Measurements from ENCODE around the gene KIF3C.
"Not testable (repeated sequence)": the region's sequence is repeated elsewhere in the genome, so short reads cannot be mapped to it uniquely, and the experiment has no call there.

The KIF3C gene

DNA sequence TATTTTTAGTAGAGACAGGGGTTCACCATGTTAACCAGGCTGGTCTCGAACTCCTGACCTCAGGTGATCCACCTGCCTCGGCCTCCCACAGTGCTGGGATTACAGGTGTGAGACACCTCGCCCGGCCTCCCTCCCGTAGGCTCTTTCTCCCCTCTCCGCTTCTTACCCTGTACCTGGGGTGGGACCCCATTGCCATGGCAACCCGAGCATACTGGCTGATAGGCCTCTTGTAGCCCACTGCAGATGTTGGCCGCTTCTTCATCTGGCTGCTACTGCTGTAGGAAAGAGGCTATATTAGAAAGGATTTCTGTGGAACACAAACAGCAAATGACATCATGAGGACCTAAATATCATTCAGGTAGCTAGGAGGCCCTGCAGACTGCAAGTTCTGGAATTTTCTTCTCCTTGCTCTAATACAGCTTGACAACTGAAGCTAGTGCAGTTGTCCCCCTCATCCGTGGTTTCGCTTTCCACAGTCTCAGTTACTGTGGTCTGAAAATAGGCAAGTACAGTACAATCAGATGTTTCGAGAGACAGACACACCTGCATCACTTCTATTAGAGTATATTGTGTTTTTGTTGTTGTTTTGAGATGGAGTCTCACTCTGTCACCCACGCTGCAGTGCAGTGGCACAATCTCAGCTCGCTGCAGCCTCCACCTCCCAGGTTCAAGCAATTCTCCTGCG, 52.4 kb downstream of the KIF3C start:
- Mint-ChIP-seq H3K4me3 (no peak overlapping the region), H3K9me3 (no peaks in the 10 kb centered on the region), H3K36me3 (ENCODE audit: low read depth) (peaks cover 9% of the 10 kb centered on the region), H3K4me1 (ENCODE audit: low read depth) (no peaks in the 10 kb centered on the region), H3K27ac (no peak overlapping the region), H3K27me3 (no peaks in the 10 kb centered on the region)
- intact Hi-C loops (cut with micrococcal nuclease) = no loop called here

DNA sequence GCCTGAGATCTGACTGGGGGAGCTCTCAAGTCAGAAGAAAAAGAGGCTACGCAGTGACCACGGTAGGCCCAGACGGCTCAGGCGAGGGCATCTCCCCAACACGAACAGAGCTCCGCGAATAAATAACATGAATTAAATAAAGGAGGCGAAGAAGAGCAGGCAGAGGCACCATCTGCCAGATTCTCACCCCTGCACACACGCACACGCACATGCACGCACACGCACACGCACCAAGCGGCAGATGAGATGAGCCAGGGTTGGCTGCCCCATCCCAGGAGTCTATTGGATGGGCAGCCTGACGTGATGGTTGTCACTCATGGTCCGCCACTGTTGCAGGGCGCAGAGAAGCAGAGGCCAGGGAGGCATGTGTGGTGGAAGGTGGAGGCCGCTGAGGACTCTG, 53.6 kb downstream of the KIF3C start:
- no peaks in the 10 kb centered on the region for H3K9me3 Mint-ChIP-seq
- H3K36me3 Mint-ChIP-seq (ENCODE audit: low read depth) = peaks cover 9% of the 10 kb centered on the region
- no peak overlapping the region for H3K27ac Mint-ChIP-seq
- intact Hi-C loops (cut with micrococcal nuclease) = no loop called here
- H3K4me3 Mint-ChIP-seq = no peak overlapping the region
- no peaks in the 10 kb centered on the region for H3K4me1 Mint-ChIP-seq (ENCODE audit: low read depth)
- H3K27me3 Mint-ChIP-seq = peaks cover 1% of the 10 kb centered on the region

DNA sequence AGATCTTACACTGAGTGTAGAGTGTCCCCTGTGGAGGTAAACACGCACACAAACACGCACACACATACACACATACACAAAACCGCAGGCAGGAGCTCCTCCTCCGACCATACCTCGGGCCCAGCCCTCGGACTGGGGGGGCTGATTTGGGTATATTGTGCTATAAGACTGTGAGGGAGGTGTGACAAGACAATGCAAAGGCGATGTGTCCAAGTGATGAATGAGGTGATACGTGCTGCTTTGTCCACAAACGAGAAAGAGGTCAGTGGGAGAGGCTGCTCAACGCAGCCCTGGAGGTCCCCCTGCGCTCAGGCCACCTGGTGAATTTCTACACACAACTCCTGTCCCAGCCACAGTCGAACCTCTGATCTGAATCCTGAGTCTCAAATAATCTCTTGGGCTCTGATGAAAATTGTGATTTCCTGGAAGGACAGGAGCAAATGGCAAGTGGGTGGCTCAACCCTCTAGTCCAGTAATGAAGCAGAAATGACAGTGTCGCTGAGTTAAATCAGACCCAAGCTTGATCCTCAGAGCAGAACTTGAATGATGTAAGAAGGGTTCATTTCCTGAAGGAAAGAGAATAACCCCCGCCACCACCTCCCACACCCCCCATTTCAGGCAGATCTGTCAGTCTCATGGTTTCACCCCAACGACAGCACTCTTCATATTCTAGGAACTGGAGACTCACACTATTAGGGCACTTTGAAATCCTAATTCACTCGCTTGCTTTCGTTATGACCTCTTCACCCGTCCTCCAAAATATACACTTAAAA, 55.1 kb downstream of the KIF3C start:
- Mint-ChIP-seq H3K27me3 (peaks cover 3% of the 10 kb centered on the region), H3K4me3 (no peak overlapping the region), H3K9me3 (no peaks in the 10 kb centered on the region), H3K4me1 (ENCODE audit: low read depth) (no peaks in the 10 kb centered on the region), H3K27ac (no peak overlapping the region), H3K36me3 (ENCODE audit: low read depth) (peaks cover 9% of the 10 kb centered on the region)
- intact Hi-C loops (cut with micrococcal nuclease) = no loop called here

DNA sequence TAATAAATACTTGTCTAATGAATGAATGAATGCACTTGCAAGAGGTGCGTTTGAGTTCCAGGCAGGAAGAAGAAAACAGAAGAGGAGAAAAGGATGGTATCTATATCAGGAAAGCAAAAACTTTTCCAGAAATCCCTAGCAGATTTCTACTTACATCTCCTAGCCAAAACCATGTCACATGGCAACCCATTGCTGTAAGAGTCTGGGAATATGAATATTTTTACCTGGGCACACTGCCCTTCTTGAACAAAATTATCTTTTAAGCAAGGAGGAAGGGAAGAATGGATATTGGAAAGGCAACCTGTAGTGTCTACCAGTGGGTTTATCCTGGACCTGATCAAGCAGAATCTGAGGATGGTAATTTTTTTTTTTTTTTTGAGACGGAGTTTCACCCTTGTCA, 59.8 kb downstream of the KIF3C start:
- Mint-ChIP-seq H3K4me3 (no peak overlapping the region), H3K36me3 (ENCODE audit: low read depth) (no peaks in the 10 kb centered on the region), H3K27me3 (peaks cover 3% of the 10 kb centered on the region), H3K27ac (no peak overlapping the region), H3K9me3 (no peaks in the 10 kb centered on the region), H3K4me1 (ENCODE audit: low read depth) (no peaks in the 10 kb centered on the region)
- intact Hi-C loops (cut with micrococcal nuclease) = no loop called here

DNA sequence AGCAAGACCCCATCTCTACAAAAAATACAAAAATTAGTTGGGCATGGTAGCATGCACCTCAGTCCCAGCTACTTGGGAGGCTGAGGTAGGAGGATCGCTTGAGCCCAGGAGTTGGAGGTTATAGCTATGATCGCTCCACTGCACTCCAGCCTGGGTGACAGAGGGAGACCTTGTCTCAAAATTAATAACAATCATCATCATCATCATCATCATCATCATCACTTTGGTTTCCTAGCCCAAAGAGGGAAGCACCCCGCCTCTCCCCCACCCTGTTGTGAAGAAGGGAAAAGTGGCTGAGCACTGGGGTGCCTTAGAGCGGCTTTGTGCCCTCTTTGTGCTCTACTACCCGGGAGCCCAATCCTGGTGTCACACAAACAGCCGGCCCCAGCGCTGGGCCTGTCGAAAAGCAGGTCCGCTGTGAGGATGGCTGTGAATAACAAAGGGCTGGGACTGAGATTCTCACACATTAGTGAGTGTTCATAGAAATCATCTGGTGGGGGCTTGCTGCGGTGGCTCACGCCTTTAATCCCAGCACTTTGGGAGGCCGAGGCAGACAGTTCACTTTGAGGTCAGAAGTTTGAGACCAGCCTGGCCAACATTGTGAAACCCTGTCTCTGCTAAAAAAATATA, 61.4 kb downstream of the KIF3C start:
- Mint-ChIP-seq H3K27ac (no peak overlapping the region), H3K36me3 (ENCODE audit: low read depth) (no peaks in the 10 kb centered on the region), H3K4me3 (no peak overlapping the region), H3K4me1 (ENCODE audit: low read depth) (peaks cover 8% of the 10 kb centered on the region), H3K9me3 (no peaks in the 10 kb centered on the region), H3K27me3 (peaks cover 8% of the 10 kb centered on the region)
- intact Hi-C loops (cut with micrococcal nuclease) = no loop called here

DNA sequence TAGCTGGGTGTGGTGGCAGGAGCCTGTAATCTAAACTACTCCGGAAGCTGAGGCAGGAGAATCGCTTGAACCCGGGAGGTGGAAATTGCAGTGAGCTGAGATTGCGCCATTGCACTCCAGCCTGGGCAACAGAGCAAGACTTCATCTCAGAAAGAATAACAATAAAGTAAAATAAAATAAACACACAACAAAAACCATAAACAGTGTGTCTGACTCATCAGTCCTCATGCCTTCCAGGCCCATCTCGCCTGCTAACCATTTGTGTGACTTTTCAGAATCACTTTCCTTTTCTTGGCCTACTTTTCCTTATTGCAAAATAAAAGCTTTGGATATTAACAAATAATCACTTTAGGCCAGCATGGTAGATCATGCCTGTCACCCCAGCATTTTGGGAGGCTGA, 62.0 kb downstream of the KIF3C start:
- H3K9me3 Mint-ChIP-seq = no peaks in the 10 kb centered on the region
- peaks cover 8% of the 10 kb centered on the region for H3K4me1 Mint-ChIP-seq (ENCODE audit: low read depth)
- H3K27me3 Mint-ChIP-seq = peaks cover 12% of the 10 kb centered on the region
- H3K36me3 Mint-ChIP-seq (ENCODE audit: low read depth) = no peaks in the 10 kb centered on the region
- no peak overlapping the region for H3K4me3 Mint-ChIP-seq
- intact Hi-C loops (cut with micrococcal nuclease) = no loop called here
- H3K27ac Mint-ChIP-seq = no peak overlapping the region

DNA sequence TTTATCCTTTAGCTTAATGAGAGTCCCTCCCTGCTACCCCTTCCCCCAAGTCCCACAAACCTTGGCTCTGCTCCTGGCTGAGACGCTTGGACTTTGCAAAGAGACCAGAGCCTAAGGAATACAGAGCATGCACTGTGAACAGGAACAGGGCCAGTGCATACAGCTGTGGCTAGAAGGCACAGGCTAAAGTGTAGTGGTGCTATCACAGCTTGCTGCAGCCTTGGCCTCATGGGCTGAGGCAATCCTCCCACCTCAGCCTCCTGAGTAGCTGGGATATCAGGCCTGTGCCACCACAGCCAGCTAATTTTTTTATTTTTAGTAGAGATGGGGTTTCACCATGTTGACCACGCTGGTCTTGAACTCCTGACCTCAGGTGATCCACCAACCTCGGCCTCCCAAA, 64.5 kb downstream of the KIF3C start:
- no peak overlapping the region for H3K27ac Mint-ChIP-seq
- peaks cover 10% of the 10 kb centered on the region for H3K27me3 Mint-ChIP-seq
- peaks cover 8% of the 10 kb centered on the region for H3K4me1 Mint-ChIP-seq (ENCODE audit: low read depth)
- no peak overlapping the region for H3K4me3 Mint-ChIP-seq
- H3K9me3 Mint-ChIP-seq = no peaks in the 10 kb centered on the region
- H3K36me3 Mint-ChIP-seq (ENCODE audit: low read depth) = no peaks in the 10 kb centered on the region
- intact Hi-C loops (cut with micrococcal nuclease) = no loop called here

DNA sequence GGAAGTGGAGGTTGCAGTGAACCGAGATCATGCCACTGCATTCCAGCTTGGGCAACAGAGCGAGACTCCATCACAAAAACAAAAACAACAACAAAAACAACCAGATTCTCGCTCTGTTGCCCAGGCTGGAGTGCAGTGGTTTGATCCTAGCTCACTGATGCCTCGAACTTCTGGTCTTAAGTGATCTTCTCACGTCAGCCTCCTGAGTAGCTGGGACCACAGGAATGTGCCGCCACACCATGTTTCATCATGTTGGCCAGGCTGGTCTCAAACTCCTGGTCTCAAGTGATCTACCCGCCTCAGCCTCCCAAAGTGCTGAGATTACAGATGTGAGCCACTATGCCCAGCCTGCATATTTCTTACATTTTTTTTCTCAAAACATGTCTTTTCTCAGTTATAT, 64.9 kb downstream of the KIF3C start:
- H3K4me3 Mint-ChIP-seq; H3K36me3 Mint-ChIP-seq (ENCODE audit: low read depth); intact Hi-C loops (cut with micrococcal nuclease); H3K27ac Mint-ChIP-seq; H3K4me1 Mint-ChIP-seq (ENCODE audit: low read depth); H3K9me3 Mint-ChIP-seq; H3K27me3 Mint-ChIP-seq: not testable (repeated sequence)

DNA sequence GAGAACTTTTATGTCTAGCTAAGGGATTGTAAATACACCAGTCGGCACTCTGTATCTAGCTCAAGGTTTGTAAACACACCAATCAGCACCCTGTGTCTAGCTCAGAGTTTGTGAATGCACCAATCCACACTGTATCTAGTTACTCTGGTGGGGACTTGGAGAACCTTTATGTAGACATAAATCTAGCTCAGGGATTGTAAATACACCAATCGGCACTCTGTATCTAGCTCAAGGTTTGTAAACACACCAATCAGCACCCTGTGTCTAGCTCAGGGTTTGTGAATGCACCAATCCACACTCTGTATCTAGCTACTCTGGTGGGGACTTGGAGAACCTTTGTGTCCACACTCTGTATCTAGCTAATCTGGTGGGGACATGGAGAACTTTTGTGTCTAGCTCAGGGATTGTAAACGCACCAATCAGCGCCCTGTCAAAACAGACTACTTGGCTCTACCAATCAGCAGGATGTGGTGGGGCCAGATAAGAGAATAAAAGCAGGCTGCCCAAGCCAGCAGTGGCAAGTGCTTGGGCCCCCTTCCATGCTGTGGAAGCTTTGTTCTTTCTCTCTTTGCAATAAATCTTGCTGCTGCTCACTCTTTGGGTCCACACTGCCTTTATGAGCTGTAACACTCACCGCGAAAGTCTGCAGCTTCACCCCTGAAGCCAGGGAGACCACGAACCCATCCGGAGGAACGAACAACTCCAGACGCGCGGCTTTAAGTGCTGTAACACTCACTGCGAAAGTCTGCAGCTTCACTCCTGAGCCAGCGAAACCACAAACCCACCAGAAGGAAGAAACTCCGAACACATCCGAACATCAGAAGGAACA, 66.1 kb downstream of the KIF3C start:
- H3K4me1 Mint-ChIP-seq (ENCODE audit: low read depth); H3K9me3 Mint-ChIP-seq; H3K27ac Mint-ChIP-seq; H3K27me3 Mint-ChIP-seq; H3K36me3 Mint-ChIP-seq (ENCODE audit: low read depth); intact Hi-C loops (cut with micrococcal nuclease): not testable (repeated sequence)
- peak overlapping the region; percentile 68 for H3K4me3 Mint-ChIP-seq

DNA sequence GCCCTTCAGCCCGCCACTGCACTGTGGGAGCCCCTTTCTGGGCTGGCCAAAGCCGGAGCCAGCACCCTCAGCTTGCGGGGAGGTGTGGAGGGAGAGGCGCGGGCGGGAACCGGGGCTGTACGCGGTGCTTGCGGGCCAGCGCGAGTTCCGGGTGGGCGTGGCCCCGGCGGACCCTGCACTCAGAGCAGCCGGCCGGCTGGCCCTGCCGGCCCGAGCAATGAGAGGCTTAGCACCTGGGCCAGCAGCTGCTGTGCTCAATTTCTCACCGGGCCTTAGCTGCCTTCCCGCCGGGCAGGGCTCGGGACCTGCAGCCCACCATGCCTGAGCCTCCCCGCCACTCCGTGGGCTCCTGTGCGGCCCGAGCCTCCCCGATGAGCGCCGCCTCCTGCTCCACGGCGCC, 66.9 kb downstream of the KIF3C start:
- H3K4me3 Mint-ChIP-seq; intact Hi-C loops (cut with micrococcal nuclease); H3K36me3 Mint-ChIP-seq (ENCODE audit: low read depth); H3K27me3 Mint-ChIP-seq; H3K9me3 Mint-ChIP-seq; H3K4me1 Mint-ChIP-seq (ENCODE audit: low read depth); H3K27ac Mint-ChIP-seq: not testable (repeated sequence)

DNA sequence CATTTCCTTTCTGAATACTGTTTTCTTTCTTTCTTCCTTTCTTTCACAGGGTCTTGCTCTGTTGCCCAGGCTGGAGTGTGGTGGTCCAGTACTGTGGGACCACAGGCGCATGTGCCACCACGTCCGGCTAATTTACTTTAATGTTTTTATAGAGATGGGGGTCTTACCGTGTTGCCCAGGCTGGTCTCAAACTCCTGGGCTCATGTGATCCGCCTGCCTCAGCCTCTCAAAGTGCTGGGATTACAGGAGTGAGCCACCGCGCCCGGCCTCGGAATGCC, 68.7 kb downstream of the KIF3C start:
- intact Hi-C loops (cut with micrococcal nuclease); H3K27ac Mint-ChIP-seq; H3K27me3 Mint-ChIP-seq; H3K9me3 Mint-ChIP-seq; H3K4me1 Mint-ChIP-seq (ENCODE audit: low read depth); H3K4me3 Mint-ChIP-seq; H3K36me3 Mint-ChIP-seq (ENCODE audit: low read depth): not testable (repeated sequence)

DNA sequence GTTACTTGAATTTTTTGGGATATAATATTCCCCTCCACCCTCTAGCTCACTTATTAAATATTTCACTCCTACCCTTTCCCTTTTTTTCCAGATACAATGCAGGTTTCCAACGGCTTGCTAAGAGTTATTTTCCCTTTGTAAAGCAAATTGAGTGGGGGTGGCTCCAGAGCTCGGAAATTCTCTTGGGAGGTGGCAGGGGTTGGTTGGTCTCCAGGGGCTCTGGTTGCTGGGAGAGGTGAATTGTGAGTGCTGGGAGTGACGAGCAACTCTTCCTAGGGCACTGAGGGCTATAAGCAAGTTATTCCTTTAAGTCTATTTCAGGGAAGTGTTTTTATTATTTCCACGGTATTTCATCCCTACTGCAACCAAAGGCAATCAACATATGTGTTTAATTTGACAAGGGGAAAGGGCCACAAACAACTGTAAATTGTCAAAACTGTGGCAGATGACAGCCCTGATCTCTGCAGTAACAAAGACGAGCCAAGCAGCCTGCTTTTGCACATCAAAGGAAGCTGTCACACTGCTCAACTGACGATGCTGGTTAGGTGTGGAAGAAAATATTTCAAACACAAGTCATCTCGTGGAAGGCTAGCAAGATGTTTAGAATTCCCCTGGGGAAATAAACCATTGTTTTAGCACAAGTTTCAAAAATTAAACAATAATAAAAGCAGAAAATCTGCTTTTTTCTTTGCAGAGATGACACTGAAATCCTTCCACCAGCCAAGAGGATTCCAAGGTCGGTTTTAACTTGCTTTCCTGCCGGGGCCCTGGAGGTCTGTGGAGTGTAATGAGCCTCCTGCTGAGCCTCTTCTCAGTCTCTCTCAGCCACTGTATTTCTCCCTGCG, 69.2 kb downstream of the KIF3C start:
- intact Hi-C loops (cut with micrococcal nuclease) = no loop called here
- H3K36me3 Mint-ChIP-seq (ENCODE audit: low read depth) = no peaks in the 10 kb centered on the region
- no peaks in the 10 kb centered on the region for H3K9me3 Mint-ChIP-seq
- peaks cover 8% of the 10 kb centered on the region for H3K4me1 Mint-ChIP-seq (ENCODE audit: low read depth)
- H3K4me3 Mint-ChIP-seq = no peak overlapping the region
- no peak overlapping the region for H3K27ac Mint-ChIP-seq
- H3K27me3 Mint-ChIP-seq = peaks cover 10% of the 10 kb centered on the region

DNA sequence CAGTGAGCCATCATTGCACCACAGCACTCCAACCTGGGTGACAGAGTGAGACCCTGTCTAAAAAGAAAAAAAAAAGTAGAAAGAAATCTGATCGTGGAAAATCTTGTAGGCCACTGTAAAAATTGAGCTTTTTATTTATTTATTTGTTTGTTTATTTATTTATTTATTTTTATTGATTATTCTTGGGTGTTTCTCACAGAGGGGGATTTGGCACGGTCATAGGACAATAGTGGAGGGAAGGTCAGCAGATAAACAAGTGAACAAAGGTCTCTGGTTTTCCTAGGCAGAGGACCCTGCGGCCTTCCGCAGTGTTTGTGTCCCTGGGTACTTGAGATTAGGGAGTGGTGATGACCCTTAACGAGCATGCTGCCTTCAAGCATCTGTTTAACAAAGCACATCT, 72.7 kb downstream of the KIF3C start:
- H3K4me3 Mint-ChIP-seq; intact Hi-C loops (cut with micrococcal nuclease); H3K4me1 Mint-ChIP-seq (ENCODE audit: low read depth); H3K27ac Mint-ChIP-seq; H3K27me3 Mint-ChIP-seq; H3K9me3 Mint-ChIP-seq; H3K36me3 Mint-ChIP-seq (ENCODE audit: low read depth): not testable (repeated sequence)

Measured in dendritic cell treated with granulocyte-macrophage colony-stimulating factor and Interleukin-4, amounts not matched to agents 40 ng/mL and 50 ng/mL, for 4 days (primary cell).